Stimulated activated CD8-positive, alpha-beta memory T cell treated with anti-CD3 and anti-CD28 coated beads, Interleukin-15, amount 100 ng/mL, for 1 hour (primary cell): ENCODE data around the gene CARS1.

Experiments
- DNase-seq: peaks from one replicate; pipeline ENCODE4 v3.0.0-alpha.2; 2020; ENCODE audit warnings: low read depth

CARS1 gene

DNA sequence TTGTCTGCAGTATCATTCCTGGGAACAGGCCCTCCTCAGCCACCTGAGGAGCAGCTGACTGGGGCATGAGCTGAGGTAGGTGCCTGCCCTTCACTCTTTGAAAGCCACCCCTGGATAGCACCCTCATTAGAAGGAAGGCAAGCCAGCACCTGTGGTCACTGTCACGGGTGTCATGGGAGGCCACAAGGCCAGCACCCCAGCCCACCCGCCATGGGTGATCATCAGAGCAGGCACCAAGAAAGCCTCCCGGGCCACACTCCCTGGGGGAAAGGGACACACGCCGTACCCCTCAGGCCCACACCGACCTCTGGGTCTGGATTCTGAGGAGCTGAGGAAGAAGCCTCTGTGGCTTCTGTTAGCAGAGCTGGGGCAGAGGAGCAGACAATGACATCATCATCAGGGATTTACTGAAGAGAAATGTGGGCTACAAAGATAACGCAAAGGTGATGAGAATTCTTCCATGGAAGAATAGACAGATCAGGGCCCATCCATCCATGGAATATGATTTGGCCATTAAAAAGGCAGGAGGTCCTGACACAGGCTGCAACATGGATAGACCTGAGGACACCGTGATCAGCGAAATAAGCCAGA lies 48.4 kb downstream of the CARS1 start:
- DNase-seq: no peak

DNA sequence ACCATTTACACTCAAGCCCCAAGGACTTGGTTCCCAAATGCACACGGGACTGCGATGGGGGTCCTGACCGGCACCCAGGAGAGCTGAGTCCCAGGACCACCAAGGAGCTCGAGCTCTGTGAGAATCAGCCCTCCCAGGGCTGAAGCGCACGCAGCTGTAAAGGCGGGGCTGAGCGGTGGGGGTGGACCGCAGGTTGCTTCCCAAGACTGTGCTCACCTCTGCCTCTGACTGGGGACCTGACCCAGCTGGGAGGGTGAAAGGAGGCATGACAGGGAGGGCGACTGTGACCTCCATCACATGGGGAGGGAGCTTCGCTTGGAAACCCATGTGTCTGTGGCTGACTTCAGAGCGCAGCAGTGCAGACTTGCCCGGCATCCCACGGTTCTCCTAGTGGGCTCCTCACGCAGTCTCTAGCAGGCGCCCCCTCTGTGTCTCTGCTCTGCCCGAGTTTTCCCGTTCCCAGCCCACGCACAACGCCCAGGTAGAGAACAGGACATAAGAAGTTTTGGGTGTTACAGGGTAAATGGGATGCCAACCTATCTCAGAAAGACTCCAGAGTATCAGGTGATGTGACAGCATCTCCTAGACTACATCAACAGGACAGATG lies 49.7 kb downstream of the CARS1 start:
- DNase-seq: no peak

DNA sequence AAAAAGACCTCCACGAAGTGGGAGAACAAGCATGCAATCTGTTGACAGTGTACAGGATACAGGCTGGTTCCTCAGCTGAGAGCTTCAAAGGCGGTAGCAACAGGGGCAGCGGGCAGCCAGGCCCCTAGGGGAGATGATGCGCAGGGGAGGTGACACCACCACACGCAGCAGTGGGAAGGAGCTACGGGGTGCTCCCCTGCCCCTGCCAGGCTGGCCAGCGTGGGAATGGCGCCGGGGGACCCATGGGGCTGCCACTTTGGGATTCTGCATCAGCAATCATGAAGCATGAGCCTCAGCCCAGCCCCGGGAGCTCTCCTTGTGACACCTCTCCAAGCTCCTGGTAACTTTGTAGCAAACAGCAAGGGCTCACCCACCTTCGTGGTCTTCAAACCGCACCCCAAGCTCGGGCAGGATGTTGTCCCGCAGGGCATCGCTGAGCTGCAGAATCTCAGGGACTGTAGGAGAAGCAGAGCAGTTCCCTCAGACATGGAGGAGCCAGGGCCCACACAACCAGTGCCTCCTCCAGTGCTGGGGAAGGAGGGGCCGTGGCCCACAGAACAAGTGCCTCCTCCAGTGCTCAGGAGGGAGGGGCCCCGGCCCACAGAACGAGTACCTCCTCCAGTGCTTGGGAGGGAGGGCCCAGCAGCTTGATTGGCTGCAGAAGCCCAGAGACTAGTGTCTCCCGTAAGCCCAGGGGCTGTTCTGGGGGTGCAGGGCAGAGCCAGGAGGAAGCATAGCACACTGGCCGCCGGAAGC lies 50.5 kb downstream of the CARS1 start:
- DNase-seq: no peak

DNA sequence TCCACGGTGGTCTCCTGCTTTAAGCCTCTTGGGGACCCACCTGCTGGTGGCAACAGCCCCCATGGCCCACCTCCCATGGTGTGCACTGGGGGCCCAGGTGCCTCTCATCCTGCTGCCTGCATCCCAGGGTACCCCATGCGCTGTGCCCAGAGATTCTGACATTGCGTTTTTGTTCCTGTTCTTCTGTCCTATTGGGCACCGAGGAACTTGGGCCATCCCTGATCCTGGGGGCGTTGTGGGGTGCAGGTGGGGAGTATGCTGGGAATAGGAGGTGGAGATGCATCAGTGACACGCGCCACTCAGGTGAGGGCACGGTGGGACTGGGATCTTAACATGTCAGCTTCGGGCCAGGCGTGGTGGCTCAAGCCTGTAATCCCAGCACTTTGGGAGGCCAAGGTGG lies 52.7 kb downstream of the CARS1 start:
- DNase-seq: no peak

DNA sequence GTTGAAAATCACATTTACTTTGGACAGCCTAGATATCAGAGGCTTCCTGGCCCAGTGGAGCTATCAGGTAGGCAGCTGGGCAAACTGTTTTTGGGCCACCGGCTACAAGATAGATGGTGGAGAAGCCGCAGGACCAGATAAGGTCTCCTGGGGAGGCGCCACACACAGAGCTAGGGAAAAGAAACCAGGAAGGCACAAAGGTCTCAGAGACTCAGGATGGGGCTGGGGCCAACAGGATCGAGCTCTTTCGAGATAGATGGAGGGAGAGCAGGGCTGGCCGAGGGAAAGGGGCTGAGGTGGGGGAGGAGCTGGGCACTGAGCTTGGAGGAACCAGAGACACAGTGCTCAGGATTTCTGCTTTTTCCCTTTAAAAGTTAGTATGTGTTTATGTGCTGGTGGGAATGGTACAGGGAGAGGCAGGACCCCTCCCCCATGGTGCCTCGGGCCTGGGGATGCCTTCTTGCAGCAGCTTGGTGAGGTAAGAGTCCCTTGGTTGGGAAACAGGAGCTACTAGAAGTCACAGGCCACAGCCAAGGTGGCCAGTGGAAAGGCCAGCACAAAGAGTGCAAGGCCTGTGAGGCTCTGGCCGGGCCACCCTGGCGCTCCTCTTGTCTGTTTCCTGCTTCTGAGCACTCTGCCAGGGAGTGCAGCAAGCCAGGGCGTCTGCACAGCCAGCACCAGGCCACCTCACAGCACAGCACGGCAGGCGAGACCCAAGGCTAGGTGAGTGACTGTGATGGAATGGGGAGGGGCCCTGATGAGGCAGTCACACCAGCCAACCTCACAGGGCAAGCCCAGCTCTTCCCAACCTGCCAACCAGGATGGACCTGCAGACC lies 53.6 kb downstream of the CARS1 start:
- DNase-seq: no peak

DNA sequence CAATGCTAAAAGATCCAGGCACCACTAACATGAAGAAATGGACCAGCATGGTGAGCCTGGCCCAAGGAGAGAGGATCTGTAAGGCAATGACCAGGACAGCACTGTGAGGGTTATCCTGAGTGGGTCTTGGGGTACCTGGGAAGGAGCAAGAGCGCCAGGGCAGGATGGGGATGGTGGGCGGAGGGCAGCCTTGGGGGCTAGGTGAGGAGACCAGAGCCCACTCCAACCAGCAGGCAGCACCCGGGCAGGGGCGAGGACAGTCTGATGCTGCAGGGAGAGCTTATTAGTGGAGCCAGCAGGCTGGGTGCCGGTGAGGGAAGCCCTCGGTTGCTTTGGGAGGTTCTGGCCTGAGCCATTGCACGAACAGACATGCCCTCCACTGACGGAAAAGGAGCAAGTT lies 54.4 kb downstream of the CARS1 start:
- DNase-seq: no peak

DNA sequence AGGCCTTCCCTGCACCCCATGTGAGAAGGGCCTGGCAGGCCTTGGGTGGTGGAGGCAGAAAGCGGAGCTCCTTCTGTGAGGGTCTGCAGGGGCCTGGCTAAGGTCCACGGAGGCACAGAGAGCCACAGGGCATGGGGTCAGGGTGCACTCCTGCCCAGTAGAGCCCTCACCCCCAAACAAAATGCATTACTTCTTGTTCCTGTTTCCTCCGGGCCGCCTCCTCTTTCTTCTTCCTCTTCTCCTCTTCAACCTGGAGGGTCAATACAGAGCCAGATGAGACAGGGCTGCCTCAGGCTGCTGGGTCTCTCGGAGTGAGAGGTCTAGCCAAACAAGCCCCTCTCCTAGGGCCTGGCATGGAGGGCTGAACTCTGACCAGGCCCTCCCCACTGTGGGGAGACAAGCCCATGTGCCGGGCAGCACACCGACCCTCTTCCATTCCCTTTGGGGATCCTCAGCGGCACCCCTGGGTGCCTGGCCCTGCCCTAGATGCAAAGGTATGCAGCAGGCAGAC lies 54.8 kb downstream of the CARS1 start:
- no peak for DNase-seq

DNA sequence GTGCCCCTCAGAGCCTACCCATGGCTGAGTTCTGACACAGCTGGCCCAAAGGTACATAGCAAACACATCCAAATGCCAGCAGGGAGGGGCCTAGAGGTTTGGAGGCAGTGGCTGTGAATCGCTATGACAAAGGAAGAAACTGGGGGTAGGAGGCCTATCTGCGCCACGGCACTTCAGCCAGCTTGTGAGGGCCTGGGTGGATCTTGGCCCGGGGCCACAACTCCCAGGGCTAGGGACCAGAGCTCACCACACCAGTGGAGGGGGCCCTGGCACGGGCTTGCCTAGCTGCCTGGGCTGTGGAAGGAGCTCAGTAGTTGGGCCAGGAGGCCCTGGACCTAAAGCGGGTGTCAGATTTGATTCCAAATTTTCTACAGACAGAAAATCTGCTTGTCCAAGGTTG lies 55.7 kb downstream of the CARS1 start:
- DNase-seq: no peak

DNA sequence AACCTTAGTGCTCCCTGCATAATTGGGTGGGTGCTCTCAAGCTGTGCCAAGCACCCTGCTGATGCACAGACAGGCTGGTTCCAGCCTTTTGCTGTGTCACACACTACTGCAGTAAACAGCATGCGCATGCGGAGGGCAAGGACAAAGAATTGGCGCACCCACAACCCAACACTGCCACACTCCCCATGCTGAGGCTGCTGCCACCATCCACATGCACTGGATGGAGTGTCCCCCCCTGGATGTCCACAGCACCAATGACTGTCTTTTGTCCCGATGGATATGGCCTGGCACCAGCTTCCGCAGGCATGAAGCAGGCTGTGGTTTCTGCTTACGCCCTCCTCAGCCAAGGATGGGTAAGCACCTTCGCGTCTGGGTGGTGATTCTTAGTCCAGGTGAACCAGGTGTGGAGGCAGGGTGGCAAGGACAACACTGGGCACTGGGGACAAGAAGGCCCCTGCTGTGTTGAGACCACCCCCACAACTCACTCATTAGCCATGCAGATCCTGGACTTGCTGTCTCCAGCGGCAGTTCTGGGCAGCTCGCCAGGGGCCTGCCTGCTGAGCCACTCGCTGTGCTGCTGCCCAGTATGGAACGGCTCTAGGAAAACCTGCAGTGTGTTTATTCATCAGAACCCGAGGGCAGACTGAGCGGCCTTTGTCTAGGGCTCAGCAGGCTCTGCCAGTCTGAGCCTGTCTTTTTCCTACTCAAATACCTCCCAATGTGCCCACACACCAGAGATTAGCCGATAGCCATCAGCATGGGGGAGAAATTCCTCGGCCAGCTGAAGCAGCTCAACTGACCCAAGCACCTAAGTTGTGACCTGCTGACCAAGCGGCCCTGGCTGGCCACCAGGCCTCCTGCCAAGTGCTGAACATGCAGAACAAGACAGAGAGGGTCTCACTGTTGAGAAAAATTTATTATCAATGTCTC lies 56.9 kb downstream of the CARS1 start:
- no peak for DNase-seq

DNA sequence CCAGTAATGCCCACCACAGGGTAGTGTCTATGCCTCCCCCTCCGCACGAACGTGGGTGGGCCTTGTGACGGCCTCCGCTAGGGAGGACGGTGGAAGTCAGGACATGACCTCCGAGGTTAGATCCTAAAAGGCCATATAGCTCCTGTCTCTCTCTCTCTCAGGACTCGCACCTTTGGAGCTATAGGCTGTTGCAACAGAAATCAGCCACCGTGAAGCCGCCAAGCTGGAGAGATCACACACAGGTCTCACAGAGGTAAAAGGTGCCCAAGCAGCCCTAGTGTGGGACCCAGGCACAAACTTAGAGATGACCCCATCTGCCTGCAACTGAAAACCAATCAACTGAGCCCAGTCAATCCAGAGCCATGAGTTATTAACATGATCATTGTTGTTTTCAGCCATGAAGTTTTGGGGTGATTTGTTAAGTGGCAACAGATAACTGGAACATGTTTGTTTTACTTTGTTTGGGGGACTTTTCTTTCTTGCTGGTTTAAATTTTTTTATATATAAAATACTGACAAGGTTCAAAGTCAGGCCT lies 57.7 kb downstream of the CARS1 start:
- DNase-seq: no peak

DNA sequence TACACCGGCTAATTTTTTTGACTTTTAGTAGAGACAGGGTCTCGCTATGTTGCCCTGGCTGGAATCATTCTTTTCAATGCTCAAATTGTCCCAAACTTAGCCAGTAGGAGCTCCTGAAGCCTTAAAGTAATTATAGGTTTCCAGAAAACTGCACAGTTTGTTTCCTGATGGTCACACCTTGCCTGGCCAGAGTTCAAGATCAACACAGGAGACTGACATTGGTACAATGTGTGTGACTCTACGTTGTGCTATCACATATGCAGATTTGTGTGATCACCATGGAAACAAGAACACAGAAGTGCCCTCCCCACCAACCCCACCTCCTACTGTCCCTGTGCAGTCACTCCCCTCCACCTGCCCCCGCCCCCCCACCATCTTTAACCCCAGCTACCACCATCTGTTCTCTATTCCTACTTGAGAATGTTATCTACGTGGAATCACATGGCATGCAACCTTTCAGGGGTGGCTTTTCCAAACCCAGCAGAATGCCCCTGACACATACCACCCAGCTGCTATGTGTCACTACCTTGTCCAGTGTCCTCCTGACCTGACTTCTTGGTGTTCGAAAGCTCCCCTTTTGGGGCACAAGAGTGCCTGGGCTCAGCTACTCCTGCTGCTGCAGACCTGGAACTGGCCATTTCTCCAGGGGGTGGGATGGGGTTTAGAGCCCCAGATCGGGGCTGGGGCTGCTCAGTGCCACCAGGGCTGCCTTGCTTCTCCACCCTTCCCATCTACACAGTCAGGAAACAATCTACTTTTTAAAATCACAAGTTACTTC lies 59.0 kb downstream of the CARS1 start:
- no peak for DNase-seq

DNA sequence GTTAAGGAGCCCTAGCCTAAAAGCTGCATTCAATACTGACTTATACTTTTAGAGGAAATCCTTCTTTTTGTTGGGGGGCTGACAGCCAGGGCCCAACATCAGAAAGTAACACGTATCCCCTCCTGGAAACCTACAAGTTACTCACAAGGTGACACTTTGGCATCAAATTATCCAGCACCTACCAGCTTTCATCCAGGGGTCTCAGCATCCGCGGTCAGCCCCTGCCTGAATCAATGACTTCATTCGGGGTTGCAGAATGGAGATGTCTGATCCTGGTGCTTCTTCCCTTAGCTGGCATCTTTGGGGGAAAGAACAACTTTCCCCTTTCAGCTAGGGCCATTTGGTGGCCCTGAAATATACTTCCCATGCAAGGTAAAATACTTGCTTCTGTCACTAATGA lies 59.8 kb downstream of the CARS1 start:
- no peak for DNase-seq

DNA sequence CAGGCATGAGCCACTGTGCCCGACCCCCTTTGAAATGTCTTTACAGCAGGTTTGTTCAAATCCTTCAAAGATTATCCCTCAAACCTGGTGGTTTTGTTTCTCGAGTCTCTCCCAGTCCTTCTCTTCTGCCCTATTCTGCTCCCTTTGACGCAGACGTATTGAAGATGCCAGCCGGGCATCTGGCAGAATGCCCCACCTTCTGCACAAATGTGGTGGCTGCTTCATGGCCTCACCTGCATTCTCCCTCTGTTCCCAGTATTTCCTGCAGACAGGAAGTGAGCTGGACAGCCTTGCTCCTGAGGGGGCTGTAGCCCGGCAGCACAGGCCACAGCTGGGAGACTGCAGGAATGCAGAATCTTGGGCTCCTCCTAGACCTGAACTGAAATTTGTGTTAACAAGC lies 60.2 kb downstream of the CARS1 start:
- no peak for DNase-seq

DNA sequence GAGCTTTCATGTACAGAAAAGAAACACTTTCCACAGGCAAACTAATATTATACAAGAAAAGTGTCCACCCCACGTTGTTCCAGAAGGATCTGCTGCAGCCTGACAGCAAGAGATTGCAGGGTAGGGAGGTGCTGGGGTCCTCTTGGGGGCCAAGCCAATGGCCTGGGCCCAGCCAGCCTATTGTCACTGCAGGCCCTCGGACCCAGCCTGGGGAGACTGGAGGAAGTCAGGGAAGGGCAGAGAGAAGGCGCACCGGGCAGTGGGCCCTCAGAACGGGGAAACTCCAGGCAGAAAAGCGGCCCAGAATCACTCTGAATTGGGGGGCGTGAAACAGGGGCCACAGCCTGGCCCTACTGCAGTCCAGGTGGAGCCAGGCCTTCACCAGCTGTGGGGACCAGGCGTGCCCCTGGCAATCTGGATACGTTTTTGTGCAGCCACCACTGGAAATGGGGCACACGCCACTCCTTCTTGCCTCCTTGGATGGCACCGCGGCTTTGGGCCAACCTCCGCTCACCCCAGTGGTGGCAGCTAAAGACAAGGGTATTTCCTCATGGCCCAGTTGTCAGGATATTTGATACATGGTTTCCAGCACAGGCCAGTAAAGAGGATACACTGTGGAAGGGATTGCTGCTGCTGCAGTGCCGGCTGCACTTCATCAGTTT lies 61.2 kb downstream of the CARS1 start:
- DNase-seq: no peak

DNA sequence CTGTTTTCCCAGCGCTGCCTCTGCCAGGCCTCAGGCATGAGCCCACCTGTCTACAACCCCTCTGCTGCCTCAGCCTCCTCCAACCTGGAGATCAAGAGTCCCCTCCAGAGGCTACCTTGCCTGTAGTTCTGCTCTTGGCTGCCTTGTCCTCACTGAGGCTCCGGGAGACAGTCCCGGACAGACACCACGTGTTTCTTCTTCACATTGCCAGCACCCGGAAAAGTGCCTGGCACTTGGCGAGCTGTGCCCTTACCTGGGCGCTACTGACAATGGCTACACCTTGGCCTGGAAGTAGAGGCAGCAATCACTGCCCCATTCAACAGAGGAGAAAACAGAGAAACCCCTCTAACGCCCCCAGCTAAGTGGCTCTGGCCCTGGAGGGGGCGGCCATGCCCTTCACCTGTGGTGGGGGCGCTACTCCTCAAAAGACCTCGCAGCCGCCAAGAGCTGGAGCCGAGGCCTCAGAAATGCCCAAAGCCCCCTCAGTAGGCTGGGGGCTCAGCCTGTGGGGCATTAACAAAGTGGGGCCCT lies 62.1 kb downstream of the CARS1 start:
- DNase-seq: no peak

DNA sequence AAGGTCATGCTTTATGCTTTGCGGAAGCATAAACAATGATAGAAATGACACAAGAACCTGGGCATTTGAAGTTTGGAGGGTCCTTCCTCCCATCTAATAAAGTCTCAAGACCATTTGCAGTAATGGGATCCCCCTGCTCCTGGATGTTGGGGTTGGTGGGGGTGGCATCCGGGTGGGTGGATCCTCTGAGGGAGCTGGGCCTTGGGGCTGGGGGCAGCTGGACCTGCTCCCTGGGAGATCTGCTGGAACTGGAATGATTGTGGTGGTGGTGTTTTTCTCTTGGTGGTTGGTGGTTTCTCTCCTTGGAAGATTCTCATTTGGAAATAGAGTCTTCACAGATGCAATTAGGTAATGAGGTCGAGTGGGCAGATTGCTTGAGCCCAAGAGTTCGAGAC lies 62.9 kb downstream of the CARS1 start:
- no peak for DNase-seq

DNA sequence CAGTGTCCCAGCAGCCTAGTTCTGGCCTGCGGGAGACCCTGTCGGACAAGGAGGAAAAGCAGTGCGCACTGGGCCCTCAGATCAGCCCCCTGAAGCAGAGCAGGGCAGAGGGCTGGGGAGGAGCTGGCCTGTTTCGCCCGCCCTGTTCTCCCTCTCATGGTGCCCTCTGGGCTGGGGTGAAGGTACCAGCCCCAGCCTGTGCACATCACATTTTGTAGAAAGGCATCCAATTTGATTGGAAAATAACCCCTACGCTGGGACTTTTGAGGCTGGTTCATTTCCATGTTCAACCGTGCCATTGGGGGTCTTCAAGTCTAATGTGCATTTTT lies 64.3 kb downstream of the CARS1 start:
- DNase-seq: no peak

DNA sequence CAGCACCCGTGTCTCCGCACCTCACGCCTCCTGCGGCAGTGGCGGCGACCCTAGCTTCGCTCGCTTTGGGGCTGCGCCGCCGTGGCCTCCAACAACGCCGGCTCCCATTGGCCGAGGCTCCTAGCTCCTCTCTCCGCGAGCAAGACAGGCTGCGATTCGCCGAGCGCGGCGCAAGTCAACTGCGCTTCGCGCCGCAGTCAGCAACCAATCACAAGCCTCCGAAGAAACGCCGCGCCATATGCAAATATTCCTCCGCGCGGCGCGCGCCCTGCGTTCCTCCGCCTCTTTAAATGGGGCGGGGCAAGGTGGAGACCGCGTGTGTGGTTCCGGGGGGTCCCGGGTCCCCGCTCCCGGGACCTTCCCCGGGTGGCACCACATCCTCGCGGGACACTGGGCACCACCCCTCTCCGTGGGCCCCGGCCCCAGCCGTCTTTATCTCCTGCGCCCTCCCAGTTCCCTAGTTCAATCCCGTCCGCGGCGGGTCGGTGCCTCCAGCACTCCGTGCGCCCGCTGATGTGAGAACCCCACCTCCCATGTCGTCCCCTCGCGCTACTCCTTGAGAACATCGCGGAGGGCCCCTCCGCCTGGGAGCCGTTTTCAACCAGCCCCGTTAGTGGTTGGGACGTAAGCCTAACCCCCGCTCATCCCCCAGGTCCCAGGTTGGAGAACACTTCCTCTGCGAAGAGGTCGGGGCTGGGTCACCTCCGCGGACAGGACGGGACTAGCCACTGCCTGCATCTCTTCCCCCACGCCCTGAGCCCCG lies 64.8 kb downstream of the CARS1 start, which contains the start of gene NAP1L4:
NAP1L4 (minus strand) TSS at position 96 of the 763 bp plus-strand sequence. CDS start 13,109 bp downstream, outside the sequence.
- peak; percentile 90 for DNase-seq
